Measurements from ENCODE around the gene MTFR1L. TPM values are rescaled to one million over a fixed set of nuclear protein-coding genes. Genes with fewer than 3 reads are reported as not detected.

MTFR1L gene
- total RNA-seq = 15.0 and 22.0 TPM in 2 replicates

GRCh38 chr1:25819491-25820246, at the start of gene MTFR1L:
MTFR1L (plus strand) TSS chr1:25819954; CDS start chr1:25823105, 3,151 bp downstream.
- DNase-seq (ENCODE audit: low read depth) (peak; percentile 76), FAIRE-seq (no peak)
- H3K27me3 ChIP-seq (ENCODE audit: control insufficient read depth, insufficient read depth, low read length) = no peaks in the 10 kb centered on the region
- H3K36me3 ChIP-seq (ENCODE audit: control insufficient read depth, insufficient read depth, low read length) = peaks cover 7% of the 10 kb centered on the region
- peak within 1 kb of the TSS; percentile 84 for H3K4me3 ChIP-seq (ENCODE audit: low read depth, low read length)
- TF ChIP-seq CTCF (IDR thresholded peaks at IDR 0.05; ENCODE audit: insufficient read depth, low read length, severe bottlenecking) = no peak

- Histone ChIP-seq H3K27me3 (ENCODE audit: control insufficient read depth, insufficient read depth, low read length) (no peaks in the 10 kb centered on the region), H3K4me3 (ENCODE audit: low read depth, low read length) (no peak overlapping the region), H3K36me3 (ENCODE audit: control insufficient read depth, insufficient read depth, low read length) (no peaks in the 10 kb centered on the region)
- no peak for FAIRE-seq
- no peak for TF ChIP-seq CTCF (IDR thresholded peaks at IDR 0.05; ENCODE audit: insufficient read depth, low read length, severe bottlenecking)
- DNase-seq (ENCODE audit: low read depth) = no peak
These were observed 49.1 kb upstream of the MTFR1L start for GRCh38 chr1:25770541-25771220.

DNA sequence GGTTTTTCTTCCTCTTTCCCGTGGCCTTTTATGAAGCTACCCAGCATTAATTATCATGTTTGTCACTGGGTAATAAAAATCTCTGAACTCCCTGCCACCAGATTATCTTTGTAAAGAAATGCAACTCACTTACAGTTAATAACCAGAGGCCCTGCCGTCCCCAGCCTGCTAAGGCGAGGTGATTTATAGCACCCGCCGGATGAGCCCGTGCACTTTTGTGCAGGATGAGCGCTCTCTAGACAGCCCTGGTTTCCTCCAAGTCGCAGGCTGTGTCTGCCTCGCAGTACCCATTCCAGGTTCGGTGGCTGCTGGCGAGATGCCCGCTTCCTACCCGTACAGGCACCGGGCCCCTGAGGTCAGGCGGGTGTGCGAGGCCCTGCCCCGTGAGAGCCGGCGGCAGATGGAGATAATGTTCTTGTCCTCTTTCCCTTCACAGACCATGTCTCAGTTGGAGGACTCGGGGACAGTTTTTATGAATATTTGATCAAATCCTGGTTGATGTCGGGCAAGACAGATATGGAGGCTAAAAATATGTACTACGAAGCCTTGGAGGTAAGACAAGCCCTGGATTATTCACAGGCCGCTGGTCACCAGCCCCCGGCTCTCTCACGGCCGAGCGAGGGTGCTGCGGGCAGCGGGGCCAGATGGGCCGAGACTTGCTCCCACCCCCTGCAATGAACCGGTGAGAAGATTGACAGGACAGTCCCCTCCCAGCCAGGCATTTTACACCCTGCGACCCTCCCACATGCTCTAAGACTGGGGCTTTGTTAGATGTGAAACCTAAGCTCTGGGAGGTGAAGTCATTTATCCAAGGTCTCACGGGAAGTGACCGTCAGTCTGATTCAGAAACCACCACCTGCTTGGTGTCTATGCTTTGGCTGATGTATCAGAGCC, 48.3 kb upstream of the MTFR1L start:
- DNase-seq (ENCODE audit: low read depth) = no peak
- H3K4me3 ChIP-seq (ENCODE audit: low read depth, low read length) = no peak overlapping the region
- TF ChIP-seq CTCF (IDR thresholded peaks at IDR 0.05; ENCODE audit: insufficient read depth, low read length, severe bottlenecking) = no peak
- H3K36me3 ChIP-seq (ENCODE audit: control insufficient read depth, insufficient read depth, low read length) = no peaks in the 10 kb centered on the region
- FAIRE-seq = no peak
- H3K27me3 ChIP-seq (ENCODE audit: control insufficient read depth, insufficient read depth, low read length) = no peaks in the 10 kb centered on the region

- no peak for TF ChIP-seq CTCF (IDR thresholded peaks at IDR 0.05; ENCODE audit: insufficient read depth, low read length, severe bottlenecking)
- no peak for FAIRE-seq
- no peak overlapping the region for H3K4me3 ChIP-seq (ENCODE audit: low read depth, low read length)
- no peaks in the 10 kb centered on the region for H3K27me3 ChIP-seq (ENCODE audit: control insufficient read depth, insufficient read depth, low read length)
- H3K36me3 ChIP-seq (ENCODE audit: control insufficient read depth, insufficient read depth, low read length) = no peaks in the 10 kb centered on the region
- DNase-seq (ENCODE audit: low read depth) = no peak
These were observed 47.6 kb upstream of the MTFR1L start for GRCh38 chr1:25772164-25772563.

DNA sequence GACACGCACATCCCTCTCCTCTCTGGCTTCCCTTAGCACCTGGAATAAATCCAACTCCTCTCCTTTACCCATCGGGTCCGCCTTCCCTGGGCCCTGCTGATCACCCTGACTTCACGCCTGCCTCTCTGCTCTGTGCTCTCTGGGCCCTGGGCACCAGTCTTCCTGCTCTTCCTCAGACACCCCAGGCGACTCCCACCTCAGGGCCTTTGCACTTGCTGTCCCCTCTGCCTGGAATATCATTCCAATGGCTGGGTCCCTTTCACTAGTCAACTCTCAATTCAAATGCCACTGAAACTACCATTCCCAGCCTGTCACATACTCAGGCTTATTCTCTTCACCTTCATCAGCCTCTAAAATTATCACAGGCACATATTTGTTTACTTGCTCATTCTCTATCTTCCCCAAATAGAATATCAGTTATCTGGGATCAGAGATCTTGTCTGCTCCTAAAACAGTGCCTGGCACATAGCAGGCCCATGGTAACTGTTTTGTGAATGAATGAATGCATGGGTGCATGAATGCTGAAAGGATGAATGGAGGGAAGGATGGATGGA, 47.0 kb upstream of the MTFR1L start:
- FAIRE-seq = no peak
- Histone ChIP-seq H3K36me3 (ENCODE audit: control insufficient read depth, insufficient read depth, low read length) (no peaks in the 10 kb centered on the region), H3K4me3 (ENCODE audit: low read depth, low read length) (no peak overlapping the region), H3K27me3 (ENCODE audit: control insufficient read depth, insufficient read depth, low read length) (no peaks in the 10 kb centered on the region)
- no peak for DNase-seq (ENCODE audit: low read depth)
- TF ChIP-seq CTCF (IDR thresholded peaks at IDR 0.05; ENCODE audit: insufficient read depth, low read length, severe bottlenecking) = no peak

Data from bronchial epithelial cell (primary cell).